NB4 (cell line): ENCODE measurements around the gene GSTO2.

Experiments
- DNase-seq: peaks from one replicate; pipeline ENCODE4 v3.0.0; 2010; ENCODE audit warnings: low read depth
- H3K4me3 ChIP-seq: one replicate; pipeline ENCODE4 v1.5.1; 2011; ENCODE audit warnings: mild to moderate bottlenecking, low read depth, low read length, moderate library complexity
- MYC ChIP-seq: IDR thresholded peaks from 2 replicates; pipeline ENCODE4 v1.6.1; 2011; ENCODE audit warnings: low read depth, low read length
- POLR2A ChIP-seq: IDR thresholded peaks from 2 replicates; pipeline ENCODE4 v1.6.1; 2011; ENCODE audit warnings: mild to moderate bottlenecking; ENCODE audit not compliant: insufficient read length; ENCODE audit errors: extremely low read depth
- TF ChIP-seq, protein P1 (sequence below): IDR thresholded peaks from 2 replicates; pipeline ENCODE4 v1.6.1; 2011; ENCODE audit warnings: low read depth, low read length
- TF ChIP-seq, protein P2 (sequence below): IDR thresholded peaks from one replicate; pipeline ENCODE4 v1.5.1; 2012; ENCODE audit warnings: low read depth, low read length

GSTO2 gene

DNA sequence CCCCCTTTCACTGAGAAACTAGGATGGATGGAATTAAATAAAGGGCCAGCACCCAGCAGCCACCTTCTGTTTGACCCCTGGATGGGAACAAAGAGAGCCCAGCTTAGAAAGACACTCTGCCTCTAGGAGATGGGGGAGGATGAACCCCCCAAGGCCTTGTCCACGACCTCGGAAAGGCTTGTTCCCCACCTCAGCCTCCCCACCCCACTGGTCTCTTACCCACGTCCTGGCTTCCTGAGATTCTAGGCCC is 59.6 kb downstream of the GSTO2 start:
- DNase-seq = no peak
- TF ChIP-seq, protein P1, sequence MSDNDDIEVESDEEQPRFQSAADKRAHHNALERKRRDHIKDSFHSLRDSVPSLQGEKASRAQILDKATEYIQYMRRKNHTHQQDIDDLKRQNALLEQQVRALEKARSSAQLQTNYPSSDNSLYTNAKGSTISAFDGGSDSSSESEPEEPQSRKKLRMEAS = no peak
- TF ChIP-seq MYC = 0 out of 2 replicates have a peak, but pooled peaks have one; percentile 24
- peak overlapping the region; percentile 56 for H3K4me3 ChIP-seq

DNA sequence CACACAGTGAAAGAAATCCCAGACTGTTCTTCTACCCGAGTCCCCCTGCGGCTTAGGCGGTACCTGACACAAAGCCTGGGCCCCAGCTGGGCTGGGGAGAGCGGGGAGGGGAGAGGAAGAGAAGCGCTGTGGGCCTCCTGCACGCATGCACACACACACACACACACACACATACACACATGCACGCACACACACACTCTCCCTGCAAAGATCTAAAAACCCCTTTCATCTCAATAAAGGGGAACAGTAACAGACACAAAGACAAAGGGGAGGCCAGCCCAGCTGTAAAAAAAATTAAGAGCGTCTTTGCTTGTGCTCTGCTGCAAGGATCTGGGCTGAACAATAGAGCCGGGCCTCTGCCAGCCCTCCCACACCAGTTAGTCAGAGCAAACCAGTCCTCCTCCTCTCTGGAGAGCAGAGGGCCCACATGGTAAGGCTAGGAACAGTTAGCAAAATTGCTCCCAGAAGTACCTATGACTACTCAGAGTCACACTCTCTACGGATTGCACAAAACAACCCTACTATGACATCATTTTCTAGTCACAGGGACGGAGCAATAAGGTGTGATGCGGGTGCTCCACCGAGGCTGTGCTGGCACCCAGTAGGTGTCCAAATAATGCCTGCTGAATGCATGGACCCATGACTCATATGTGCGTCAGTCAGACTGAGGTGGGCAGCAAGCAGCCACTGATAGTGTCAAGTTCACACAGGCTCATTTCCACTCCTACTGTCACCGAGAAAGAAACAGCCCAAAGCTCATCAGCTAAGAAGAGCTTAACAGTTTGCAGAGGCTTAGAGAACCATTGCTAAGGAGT is 60.1 kb downstream of the GSTO2 start:
- DNase-seq = peak; percentile 95
- peak overlapping the region; percentile 56 for H3K4me3 ChIP-seq
- no peak for TF ChIP-seq POLR2A
- TF ChIP-seq, protein P1 = no peak; the same call in 1 of the 2 replicates
- TF ChIP-seq, protein P2, sequence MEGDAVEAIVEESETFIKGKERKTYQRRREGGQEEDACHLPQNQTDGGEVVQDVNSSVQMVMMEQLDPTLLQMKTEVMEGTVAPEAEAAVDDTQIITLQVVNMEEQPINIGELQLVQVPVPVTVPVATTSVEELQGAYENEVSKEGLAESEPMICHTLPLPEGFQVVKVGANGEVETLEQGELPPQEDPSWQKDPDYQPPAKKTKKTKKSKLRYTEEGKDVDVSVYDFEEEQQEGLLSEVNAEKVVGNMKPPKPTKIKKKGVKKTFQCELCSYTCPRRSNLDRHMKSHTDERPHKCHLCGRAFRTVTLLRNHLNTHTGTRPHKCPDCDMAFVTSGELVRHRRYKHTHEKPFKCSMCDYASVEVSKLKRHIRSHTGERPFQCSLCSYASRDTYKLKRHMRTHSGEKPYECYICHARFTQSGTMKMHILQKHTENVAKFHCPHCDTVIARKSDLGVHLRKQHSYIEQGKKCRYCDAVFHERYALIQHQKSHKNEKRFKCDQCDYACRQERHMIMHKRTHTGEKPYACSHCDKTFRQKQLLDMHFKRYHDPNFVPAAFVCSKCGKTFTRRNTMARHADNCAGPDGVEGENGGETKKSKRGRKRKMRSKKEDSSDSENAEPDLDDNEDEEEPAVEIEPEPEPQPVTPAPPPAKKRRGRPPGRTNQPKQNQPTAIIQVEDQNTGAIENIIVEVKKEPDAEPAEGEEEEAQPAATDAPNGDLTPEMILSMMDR = no peak
- peak; percentile 45 for TF ChIP-seq MYC

DNA sequence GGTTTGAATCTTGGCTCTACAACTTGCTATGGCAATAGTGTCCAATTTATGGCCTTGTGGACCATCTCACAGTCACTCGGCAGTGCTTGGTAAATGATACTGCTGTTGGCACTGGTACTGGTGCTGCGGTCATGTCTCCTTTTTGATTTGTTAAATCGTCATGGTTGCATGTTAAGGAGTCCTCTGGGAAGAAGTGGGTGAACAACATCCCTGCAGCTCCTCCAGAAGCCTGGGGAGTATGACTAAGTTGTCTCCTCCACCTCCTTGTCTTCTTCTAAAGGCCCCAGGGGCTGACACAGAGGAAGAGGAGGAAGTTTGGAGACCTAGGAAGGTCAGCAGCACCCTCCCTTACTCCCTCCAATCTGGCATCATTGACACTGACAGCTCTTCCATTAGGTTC is 60.8 kb downstream of the GSTO2 start:
- TF ChIP-seq, protein P1 = no peak
- TF ChIP-seq MYC (no peak), POLR2A (no peak)
- TF ChIP-seq, protein P2 = no peak
- DNase-seq = peak; percentile 78
- H3K4me3 ChIP-seq = peak overlapping the region; percentile 33

DNA sequence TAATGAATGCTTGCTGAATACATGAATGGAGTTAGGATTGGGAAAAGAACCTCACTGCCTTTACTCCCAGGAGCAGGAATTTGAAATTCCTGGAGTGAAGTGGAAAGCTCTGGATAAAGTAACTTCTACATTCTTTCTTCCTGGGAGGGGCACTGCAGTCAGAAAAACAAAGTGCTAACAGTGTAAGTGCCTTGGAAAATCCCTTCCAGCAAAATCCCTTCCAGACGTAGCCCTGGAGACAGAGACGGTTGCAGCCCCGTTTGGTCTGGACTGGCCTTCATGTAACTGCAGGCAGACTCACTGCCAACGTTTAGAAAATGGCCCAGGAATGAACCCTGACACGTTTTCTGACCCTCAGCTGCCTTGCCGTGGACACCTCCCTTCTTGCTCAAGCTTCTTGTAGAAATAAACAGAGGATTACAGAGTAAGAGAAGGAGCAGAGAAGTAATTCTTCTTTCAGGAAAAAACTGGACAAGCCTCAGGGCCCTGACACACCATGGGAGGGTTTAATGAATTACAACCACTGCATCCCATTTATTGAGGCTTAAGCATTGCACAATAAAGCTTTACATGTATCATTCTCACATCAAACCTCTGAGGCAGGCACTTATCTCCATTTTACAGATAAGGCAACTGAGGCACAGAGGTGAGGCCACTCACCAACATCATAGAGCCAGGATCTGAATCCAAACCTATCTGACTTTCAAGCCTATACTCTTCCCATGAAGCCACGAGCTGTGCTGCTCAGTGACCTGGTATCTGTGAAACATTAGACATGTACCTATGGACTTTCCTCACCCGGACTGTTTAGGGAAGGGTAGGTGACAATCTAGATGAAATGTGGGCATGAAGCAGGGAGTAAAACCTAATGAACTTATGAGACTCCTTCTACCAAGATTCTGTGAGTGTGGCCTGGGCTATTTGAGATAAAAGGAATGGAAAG is 61.5 kb downstream of the GSTO2 start:
- no peak for DNase-seq
- H3K4me3 ChIP-seq = no peak overlapping the region
- TF ChIP-seq, protein P2 = no peak
- TF ChIP-seq, protein P1 = no peak
- TF ChIP-seq MYC (no peak), POLR2A (no peak)

DNA sequence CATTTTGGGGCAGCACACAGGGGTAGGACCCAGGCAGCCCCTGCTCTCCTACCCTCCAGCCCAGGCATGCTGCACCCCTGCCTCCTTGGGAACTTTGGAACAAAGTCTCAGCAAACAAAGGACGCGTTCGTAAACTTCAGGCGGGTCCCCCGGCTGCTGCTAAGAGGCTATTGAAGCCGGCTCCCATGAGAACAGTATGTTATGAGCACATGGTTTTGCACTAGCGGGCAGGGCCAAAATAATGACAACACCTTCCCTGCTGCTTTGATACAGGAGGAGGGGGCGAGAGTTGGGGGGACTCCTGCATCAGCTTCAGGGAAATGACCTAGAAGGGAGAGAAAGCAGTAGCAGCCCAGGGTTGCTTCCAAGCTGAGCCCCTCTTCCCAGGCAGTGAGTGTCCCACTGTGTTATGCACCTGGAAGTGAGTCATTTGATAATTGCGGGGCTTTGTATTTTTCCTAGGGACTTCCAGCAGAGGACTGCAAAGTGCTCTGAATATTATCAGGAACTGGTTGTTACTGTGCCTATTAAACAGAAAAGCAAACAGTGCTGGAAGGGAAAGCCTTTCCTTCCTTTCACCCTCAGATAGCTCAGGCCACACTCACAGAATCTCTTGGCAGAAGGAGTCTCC is 62.3 kb downstream of the GSTO2 start:
- no peak overlapping the region for H3K4me3 ChIP-seq
- no peak for DNase-seq
- no peak for TF ChIP-seq MYC

DNA sequence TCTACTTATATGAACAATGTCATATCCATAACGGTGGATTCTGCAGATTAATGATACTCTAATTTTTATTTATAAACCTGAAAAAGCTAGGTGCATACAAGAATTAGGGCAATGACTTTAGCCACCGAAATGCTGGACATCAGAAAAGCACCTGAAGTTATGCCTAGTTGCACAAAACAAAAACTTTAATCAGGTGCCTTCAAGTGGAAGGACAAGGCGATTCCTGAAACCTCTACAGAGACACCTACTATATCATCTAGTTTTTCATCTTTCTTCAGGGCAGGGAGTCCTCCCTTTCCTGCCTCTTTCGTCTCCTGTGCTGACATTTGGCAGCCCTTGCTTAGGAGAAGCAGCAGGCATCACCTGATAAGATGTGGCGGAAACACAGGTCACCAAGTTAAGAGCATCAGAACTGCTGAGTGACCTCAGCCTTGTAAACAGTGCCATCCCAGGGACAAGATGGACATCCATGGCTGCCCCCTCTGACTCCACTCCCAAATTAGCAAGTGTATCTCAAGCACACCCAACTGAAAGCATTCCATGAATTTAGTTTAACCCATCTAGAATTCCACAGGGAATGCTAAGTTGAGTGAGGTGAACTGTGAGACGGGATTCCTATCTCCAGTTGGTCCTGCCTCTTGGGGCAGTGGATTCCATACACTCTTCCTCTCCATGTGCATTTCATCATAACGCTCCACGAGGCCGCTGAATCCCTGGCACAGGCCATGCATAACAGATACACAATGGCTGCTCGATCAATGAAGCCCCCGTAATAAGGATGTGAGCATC is 63.5 kb downstream of the GSTO2 start:
- H3K4me3 ChIP-seq = no peak overlapping the region
- TF ChIP-seq POLR2A = no peak
- no peak for TF ChIP-seq MYC
- TF ChIP-seq, protein P2 = no peak
- TF ChIP-seq, protein P1 = no peak
- no peak for DNase-seq
